Globus pallidus (tissue), 1 donor: ENCODE data around the gene MUC5B.

ENCODE experiments used
- DNase-seq: peaks from one replicate; pipeline ENCODE4 v3.0.0-alpha.2; 2015; ENCODE audit warnings: low spot score

The MUC5B gene

DNA sequence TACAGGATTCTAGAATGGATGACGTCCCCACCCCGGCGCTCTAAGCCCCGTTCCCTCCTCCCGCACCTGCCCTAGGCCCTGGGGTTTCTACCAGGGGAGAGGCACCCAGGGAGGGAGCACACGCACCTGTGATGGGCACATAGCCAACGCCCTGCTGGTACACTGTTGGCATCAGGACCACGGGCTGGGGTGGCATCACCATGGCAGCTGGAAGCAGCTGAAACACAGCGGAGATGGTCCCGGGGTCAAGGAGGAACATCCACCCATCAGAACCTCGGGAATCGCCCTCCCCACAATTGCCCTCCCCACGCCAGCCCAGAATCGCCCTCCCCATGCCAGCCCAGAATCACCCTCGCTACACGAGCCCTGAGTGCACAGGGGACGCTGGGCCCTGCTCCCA is 63.0 kb downstream of the MUC5B start:
- no peak for DNase-seq

DNA sequence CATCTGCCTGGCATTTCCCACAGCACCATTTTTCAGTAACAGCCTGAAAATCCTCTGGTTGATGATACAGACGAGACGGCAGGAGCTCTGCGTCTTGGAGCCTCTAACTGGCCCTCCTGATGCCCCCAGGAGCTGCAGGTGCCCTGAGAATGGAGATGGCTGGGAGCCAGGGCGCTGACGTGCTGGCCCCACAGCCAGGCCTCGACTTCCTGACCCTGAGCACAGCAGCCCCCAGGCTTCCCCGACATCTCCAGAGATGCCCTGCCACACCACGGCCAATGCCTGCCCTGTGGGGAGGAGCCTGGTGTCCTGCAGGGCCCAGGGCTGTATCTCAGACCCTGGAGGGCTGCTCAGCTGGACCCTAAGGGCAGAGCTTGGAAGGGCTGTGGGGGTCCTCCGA is 65.1 kb downstream of the MUC5B start:
- DNase-seq = no peak

DNA sequence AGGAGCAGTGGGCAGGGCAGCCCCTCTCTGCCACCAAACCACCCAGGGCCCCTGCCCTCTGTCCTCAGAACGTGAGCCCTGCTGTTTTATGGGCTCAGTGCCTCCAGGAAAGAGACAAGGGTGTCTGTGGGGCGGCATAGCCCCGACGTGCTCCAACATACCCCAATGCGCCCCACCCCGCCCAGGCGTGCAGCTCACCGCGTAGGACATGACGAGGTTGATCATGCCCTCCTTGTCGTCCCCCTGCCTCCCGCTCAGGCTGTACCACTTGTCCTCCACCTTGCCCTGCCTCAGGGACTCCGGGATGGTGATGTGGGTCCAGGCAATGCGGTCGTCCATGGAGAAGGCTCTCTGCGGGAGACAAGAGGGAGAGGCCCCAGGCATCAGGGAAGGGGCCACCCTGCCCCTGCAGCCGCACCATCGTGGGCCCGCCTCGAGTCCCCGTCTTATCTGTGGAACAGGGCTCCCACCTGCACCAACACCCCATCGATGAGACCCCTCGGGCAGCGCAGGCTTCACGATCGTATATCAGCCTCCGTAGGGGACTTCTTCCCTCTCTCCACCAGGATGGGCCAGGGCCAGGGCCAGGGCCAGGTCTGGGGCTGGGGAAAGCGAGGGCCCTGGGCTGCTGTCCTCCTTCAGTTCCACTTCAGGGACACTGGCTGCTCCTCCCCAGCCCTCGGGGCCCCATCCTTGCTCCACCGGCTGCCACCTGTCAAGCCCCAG is 65.7 kb downstream of the MUC5B start:
- DNase-seq = no peak

DNA sequence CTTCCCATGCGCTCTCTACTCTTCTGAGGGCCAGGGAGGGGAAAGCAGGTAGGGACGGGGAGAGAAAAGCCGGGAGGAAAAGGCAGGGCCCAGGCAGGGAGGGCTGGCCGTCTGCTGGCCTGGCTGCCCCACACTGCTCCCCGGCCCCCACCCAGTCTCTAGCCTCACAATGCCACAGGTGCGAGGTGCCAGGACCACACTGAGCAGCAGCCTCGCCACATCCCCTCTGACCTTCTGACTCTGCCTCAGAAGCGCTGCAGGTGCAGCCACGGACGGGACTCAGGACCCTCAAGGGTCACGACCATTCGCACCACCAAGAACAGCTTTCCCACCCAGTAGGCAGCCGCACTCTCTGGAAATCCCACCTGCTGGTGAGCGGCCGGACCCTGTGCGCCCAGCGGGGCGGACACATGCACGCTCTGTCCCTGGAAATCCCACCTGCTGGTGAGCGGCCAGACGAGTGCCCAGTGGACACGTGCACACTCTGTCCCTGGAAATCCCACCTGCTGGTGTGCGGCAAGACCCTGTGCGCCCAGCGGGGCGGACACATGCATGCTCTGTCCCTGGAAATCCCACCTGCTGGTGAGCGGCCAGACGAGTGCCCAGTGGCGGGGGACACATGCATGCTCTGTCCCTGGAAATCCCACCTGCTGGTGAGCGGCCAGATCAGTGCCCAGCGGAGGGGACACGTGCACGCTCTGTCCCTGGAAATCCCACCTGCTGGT is 66.5 kb downstream of the MUC5B start:
- no peak for DNase-seq

DNA sequence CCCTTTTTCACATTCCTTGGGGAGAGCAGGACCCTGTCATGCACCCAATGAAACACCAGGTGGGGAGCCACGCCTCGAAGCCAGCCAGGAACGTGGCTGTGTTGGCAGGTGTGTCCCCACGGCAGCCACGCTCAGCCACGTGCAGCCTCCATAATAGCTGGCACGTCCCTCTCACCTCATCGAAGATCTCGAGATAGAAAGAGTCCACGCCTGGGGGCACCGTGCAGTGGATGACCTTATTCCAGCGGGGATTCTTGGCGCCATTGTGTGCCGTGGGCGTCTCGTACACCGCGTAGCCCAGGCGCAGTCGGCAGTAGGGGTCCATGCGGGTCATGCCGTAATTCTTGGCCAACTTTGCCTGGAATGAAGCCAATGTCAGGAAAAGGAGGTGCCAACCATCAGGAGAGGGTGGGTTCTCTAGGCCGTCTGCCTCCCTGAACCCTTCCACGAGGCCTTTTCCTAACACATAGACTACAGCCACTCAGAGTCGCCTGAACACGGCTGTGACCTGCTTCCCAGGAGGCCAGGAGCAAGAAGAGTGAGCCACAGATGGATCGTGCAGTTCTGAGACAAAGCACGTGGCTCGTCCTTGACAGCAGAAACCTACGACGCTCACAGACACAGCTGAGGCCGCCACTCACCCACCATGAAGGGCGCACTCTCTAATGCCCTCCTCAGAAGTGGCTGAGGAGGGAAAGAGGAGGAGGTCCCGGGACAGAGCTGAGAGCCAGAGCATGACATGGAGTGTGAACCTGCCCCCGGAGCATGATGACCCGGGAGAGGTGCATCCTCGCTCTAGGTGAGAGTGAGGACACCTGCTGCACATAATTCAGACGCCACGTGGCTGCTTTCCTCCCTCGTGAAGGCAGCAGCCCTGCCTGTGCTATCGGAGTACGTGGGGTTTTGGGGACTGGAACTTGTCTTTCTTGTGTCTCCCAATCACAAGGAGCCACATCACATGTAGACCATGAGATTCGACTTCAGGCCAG is 67.5 kb downstream of the MUC5B start:
- no peak for DNase-seq

DNA sequence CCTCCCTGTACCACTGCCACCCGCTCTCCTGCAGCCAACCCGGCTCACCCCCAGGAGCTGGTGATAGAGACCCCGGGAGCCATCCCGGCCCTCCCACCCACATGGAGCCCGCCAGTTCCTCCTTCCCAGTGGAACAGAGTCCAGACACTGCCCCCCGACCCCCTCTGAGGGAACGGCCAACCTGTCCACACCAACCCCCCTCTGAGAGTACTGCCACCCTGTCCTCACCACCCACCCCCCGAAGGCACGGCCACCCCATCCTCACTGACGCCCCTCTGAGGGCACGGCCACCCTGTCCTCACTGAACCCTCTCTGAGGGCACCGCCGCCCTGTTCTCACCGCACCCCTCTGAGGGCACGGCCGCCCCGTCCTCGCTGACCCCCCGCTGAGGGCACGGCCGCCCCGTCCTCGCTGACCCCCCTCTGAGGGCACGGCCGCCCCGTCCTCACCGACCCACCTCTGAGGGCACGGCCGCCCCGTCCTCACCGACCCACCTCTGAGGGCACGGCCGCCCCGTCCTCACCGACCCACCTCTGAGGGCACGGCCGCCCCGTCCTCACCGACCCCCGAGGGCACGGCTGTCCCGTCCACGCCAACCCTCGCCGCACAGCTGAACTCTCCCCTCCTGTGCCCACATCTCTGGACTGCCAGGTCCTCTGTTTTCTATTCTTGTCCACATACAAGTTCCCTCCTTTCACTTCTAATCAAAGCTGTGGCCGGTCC is 68.6 kb downstream of the MUC5B start:
- DNase-seq = no peak

DNA sequence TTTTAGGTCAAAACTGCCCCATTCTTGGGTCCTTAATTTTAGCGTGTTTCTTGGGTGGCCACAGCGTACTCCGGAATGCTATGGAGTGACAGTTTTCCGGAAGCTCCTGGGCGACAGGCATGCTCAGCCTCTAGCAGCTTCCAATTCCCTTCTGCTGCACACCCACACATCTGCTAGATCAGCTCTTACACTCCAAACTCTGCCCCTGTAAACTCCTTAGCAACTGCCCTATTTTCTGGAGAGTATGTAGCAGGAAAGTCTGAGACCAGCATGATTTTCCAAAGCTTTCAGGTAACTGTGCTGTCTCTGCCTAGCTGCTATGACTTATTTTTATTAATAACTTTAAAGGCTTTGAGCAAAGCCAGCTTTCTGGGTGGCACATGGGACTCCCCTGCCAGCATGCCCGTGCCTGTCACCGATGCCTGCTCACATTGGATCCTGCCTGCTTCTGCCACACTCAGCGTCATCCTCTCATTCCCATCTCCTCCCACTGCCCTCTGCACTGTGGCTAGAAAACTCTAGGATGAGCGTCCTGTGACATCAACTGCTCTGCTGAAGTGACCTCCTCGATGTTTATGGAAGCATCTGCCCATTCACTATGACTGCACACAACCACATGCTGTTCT is 69.3 kb downstream of the MUC5B start:
- DNase-seq = no peak

DNA sequence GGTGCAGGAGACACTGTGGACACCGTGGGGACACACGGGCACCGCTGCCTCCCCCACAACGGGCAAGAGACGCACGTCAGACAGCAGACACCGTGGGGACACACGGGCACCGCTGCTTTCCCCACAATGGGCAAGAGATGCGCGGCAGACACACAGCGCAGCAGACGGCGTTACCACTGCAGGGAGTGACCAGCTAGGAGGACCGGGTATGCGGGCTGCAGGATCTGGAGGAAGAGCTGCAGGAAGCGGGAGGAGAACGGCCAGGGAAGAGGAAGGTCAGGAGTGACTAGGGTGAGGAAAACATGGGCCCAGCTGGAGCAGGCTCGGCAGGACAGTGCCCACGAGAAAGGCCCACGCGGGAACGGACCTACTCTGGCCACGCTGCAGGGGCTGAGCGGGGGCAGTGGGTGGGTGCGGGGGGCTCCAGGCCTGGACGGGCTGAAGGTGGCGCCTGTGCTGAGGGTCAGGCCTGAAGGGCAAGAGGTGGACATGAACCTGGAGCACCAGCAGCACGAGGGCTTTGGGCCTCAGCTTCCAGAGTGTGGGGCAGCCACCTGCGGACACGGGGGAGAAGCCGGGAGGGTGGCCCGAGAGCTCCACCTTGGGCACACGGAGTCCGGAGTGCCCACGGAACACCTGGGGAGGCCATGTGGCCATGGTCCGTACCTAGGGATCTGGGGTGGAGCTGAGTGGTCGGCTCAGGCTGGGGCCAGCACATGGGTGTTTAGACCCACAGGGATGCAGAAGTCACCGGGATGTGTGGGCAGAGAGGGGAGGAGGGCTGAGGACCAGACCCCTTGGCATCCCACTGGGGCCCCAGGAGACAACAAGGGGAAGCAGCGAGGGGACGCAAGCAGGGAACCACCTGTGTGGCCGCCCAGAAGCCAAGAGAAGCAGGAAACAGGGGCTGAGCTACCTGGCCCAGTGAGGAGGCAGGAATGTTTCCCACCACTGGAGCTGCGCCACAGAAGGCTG is 70.1 kb downstream of the MUC5B start:
- no peak for DNase-seq

DNA sequence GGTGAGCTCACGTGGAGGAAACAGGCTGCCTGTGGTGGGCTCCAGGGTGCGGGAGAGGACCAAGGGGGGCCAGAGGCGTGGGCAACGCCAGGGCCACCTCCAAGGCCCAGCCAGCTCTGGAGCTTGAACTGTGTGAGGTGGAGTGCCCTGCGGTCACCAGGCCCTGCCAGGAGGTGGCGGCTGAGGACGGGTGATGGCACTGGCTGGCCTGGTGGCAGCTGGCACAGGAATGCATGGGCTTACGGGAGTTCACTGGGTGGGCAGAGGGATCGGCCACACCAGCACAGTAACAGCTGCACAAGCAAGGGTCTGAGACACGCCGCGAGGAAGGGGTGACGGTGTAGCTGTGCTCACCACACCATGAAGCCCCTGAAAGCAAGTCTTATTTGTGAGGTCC is 70.8 kb downstream of the MUC5B start:
- no peak for DNase-seq

DNA sequence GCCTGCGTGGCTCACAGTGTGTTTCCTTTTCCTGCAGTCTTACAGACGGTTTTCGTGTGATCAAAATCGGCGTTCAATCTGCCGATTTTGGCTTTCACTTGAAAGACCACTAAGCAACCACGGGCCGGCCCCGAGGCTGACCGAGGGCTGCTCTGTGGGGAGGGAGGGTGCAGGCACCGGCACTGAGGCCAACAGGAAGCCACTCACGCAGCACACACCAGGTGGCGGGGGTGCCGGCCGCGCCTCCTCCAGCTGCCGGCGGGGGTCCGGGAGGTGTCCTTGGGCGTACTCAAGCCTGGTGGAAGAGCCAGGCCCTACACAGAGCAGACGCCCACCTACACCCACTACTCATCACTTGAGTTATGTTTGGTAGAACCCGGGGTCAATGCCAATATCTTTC is 72.2 kb downstream of the MUC5B start:
- DNase-seq = no peak

DNA sequence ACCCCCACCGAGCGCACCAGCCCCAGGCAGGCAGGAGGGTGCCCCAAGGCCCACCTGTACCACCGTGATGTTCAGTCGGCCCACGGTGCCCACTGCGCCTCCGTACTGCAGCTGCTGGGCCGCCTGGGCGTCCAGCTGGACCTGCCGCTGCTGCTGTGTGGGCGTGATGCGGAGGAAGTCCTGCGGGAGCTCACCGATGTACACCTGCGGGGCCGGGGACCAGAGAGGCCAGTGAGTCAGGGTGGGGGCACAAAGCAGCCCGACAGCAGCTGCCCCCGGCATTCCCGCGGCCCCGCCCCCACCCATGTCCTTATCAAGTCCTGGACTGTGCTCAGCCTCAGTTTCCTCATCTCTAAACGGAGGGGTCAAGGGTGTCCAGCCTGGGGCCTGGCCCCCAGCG is 72.7 kb downstream of the MUC5B start:
- DNase-seq = no peak

DNA sequence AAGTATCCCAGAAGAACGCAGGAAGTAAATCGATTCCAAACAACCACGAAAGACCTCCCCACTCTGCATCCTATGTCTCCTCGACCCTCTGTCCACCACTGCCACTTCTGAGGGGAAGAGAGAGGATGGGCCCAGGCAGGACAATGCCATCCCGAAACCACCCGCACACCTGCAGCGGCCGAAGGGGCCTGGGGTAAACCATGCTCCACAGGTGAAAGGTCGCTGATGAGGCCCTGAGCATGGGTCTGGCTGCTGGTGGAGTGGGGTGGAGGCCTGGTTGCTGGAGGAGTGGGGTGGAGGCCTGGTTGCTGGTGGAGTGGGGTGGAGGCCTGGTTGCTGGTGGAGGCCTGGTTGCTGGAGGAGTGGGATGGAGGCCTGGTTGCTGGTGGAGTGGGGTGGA is 73.4 kb downstream of the MUC5B start:
- DNase-seq = no peak

DNA sequence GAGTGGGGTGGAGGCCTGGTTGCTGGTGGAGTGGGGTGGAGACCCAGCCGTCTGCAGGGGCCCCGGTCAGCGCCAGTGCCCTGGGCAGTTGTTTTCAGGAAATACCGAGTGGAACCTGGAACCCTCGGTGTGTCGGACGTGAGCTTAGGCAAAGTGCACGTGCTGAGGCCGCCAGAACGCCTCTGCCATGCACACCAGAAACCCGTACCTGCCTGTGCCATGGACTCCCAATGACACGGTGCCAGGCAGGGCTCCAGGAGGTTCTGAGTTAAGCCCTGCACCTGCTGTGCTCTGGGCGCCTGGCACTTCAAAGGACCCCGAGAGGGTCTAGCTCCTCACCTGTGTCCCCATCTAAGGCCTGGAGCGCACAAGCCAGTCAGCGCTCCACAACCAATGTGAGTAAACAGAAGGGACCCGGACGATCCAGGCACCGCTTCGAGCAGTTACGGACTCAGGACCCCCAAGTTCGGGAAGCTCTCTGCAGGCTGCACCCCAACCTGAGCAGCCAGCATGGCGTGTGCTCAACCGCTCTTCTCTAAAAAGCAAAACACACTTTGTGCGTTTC is 74.2 kb downstream of the MUC5B start:
- no peak for DNase-seq

DNA sequence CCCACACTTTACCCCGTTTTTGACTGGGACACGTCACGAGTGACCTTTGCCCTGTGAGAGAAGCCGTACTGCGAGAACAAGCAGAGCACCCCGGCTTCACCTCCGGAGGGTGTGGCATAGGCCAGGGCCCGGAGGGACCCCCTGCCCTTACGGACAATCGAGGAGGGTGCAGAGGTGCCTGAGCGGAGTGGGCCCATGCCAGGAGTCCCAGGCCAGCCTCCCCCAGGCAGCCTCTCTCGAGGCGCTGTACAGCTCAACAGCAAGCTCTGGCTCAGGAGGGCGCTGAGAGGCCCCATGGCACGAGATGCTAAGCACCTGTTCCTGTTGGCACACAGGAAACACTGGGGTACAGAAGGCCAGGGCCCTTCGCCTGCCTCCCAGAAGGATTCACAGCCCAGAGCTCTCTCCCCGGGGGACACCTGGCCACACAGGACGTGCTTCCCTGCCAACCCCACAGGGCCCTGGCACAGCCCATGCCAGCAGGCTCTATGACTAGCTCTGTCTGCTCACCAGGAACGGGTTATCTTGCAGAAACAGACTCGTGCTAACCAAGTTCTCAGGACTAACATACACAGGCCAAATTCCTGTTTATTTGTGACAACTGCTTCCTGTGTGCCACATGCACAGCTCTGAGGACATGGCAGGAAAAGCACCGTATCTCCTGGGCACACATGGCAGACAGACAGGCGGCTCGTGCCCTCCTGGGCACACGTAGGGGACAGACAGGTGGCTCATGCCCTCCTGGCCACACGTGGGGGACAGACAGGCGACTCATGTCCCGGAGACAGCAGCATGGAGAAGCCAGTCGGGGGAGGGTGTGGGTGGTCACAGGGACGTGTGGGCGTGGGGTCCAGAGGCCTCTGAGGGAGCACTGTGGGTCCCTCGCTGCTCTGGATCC is 75.0 kb downstream of the MUC5B start:
- no peak for DNase-seq

DNA sequence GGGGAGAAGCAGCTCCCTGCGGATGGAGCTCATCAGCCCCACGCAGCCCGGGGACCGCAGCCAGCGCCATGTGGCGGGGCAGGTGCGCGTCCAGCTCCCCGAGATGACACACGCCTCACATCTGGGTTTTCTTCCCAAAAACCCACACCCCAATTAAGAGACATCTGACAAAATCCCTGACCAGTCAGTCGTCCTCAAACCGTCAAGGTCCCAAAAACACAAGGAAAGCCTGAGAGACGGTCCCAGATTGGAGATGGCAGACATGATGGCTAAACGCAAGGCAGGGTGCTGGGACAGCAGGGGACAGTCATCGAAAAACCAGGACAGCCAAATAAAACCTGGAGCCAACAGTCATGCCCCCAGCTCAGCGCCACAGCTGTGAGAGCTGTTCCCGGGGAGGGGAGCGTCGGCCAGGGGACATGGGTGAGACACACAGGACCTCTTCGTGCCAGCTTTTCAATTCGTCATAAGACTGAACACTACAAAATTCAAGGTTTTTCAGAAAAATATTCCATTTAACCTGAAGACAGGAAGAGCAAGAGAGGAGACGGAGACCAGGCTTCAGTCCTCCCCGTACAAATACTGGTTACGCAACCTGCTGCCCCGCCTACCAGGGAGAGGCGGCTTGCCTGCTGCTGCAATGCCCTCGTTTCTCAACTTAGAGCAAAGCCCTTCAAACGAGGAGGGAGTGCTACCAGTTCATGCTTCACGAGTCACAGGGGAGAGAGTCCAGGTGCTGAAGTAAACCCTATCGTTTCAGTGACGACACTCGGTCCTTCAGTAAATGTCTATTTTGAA is 76.0 kb downstream of the MUC5B start:
- peak; percentile 37 for DNase-seq

DNA sequence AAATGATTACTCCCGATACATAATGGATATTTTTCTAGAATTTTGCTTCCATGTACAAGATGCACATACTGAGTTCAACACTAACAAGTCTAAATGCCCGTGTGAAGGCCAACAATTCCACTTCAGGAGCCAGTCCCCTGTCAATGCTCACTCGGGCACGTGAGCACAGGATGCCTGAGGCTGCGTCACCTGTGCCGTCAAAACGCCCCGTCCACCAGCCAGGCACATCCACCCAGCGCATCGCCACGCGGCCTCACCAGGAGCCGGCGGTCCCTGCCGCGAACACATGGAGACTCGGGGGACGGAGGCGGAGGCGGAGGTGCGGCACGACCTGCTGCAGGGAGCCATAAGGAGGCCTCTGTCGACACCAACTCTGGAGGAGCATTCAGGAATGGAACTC is 76.8 kb downstream of the MUC5B start:
- DNase-seq = no peak

DNA sequence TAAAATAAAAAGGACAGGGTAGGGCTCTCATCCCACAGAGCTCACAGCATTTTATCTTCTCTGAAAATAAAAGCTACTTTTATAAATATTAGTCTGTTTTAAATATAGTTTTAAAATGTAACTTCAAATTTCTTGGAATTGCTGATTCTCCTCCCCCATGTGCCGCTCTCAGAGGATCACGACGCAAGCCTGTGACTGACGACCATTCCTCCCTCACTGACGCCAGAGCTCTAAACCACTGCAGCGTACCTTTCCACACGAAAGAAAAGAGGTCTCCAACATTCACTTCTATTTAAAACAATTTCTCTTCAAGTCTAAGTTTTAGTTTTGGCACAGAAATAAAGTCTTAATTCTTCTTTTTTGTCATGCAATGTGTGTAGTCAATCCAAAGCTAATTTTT is 77.3 kb downstream of the MUC5B start:
- no peak for DNase-seq

DNA sequence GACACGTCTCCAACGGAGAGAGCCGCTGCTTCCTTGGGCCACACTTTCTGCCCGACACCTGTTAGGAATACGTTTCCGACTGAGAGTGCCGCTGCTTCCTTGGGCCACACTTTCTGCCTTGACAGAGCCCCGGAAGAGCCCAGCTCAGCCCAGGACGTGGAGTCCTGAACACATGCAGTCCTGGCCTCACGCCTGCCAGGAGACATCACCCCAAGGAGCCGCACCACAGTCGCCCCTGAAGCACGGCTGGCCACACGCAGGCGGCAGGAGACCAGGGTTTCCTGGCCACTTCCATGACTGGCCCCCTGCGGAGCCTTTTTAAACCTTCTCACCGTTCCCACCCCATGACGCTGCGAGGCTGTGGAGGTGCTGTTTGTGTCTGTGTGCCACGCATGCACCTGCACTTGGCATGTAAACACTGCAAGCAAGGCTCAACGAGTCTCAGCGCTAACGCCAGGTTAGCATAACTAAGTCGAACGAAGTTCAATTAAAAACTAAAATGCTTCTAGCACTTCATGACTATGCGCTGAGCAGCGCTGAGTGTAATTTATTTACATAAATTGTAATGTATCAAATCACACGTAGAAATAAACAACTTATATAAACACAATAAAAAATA is 77.8 kb downstream of the MUC5B start:
- DNase-seq = no peak
